Measurements from ENCODE around the gene PLXNB2.

GRCh38 chr22:50289942-50290630, 17.4 kb downstream of the PLXNB2 start:
- TF ChIP-seq, protein P1, sequence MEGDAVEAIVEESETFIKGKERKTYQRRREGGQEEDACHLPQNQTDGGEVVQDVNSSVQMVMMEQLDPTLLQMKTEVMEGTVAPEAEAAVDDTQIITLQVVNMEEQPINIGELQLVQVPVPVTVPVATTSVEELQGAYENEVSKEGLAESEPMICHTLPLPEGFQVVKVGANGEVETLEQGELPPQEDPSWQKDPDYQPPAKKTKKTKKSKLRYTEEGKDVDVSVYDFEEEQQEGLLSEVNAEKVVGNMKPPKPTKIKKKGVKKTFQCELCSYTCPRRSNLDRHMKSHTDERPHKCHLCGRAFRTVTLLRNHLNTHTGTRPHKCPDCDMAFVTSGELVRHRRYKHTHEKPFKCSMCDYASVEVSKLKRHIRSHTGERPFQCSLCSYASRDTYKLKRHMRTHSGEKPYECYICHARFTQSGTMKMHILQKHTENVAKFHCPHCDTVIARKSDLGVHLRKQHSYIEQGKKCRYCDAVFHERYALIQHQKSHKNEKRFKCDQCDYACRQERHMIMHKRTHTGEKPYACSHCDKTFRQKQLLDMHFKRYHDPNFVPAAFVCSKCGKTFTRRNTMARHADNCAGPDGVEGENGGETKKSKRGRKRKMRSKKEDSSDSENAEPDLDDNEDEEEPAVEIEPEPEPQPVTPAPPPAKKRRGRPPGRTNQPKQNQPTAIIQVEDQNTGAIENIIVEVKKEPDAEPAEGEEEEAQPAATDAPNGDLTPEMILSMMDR (IDR thresholded peaks at IDR 0.05): no peak
- no peak for TF ChIP-seq POLR2A (IDR thresholded peaks at IDR 0.05)

Measured in heart left ventricle (tissue), 13 donors.